ENCODE results near the gene LRMDA. TPM values are rescaled to one million over a fixed set of nuclear protein-coding genes. Genes with fewer than 3 reads are reported as not detected.

Gene LRMDA
- total RNA-seq, 4 donors from 2014 or later = 7.3 to 20.1 (median 8.4) TPM

DNA sequence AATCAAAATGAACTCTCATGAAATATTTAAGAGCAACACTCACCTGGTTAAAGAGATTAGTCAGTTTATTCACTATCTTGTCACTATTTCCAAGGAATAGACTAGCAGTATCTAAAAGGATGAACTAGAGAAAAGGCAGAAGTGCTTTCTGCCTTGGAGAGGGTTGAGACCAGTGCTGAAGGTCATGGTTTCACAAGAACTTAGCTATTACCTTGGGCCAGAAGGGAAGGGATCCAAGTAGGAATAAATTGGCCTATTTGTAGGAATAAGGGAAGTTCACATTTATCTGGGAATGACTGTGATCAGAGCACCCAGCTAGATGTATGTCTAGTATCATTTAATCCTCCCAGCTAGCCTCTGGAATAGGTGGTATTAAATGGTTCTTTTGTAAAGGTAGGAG is 347.2 kb downstream of the LRMDA start:
- H3K27me3 ChIP-seq = no peaks in the 10 kb centered on the region
- H3K27ac ChIP-seq = no peak overlapping the region
- H3K4me1 ChIP-seq = peaks cover 0 to 52% (median under 1%) of the 10 kb centered on the region in 3 donors
- H3K9me3 ChIP-seq = no peaks in the 10 kb centered on the region
- TF ChIP-seq, protein P1, sequence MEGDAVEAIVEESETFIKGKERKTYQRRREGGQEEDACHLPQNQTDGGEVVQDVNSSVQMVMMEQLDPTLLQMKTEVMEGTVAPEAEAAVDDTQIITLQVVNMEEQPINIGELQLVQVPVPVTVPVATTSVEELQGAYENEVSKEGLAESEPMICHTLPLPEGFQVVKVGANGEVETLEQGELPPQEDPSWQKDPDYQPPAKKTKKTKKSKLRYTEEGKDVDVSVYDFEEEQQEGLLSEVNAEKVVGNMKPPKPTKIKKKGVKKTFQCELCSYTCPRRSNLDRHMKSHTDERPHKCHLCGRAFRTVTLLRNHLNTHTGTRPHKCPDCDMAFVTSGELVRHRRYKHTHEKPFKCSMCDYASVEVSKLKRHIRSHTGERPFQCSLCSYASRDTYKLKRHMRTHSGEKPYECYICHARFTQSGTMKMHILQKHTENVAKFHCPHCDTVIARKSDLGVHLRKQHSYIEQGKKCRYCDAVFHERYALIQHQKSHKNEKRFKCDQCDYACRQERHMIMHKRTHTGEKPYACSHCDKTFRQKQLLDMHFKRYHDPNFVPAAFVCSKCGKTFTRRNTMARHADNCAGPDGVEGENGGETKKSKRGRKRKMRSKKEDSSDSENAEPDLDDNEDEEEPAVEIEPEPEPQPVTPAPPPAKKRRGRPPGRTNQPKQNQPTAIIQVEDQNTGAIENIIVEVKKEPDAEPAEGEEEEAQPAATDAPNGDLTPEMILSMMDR (IDR thresholded peaks at IDR 0.05) = no peak
- no peak for ATAC-seq
- H3K4me3 ChIP-seq = no peak overlapping the region
- no peaks in the 10 kb centered on the region for H3K36me3 ChIP-seq

DNA sequence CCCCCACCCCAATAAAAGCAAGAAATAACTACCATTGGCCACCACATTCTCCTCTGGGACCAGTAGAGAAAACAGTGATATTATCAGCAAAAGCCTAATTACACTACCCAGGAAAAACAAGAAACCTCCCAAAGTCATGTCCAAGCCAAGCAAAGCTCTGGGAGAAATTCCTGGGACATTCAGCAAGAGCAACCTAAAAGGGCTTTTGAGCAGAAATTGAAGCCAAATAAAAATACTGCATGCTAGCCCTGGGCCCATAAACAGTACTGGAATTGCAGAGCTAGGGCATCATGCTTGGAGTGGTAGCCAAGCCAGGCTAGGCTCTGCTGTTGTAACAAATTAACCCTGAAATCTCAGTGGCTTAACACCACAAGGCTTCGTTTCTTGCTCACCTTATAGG is 347.9 kb downstream of the LRMDA start:
- no peak for TF ChIP-seq POLR2A (IDR thresholded peaks at IDR 0.05)
- TF ChIP-seq POLR2AphosphoS5 (IDR thresholded peaks at IDR 0.05) = no peak
- TF ChIP-seq EP300 (IDR thresholded peaks at IDR 0.05) = no peak
- TF ChIP-seq, protein P1 (IDR thresholded peaks at IDR 0.05) = no peak
- ATAC-seq = no peak
- peaks cover 0 to 46% (median 0%) of the 10 kb centered on the region in 3 donors for H3K4me1 ChIP-seq
- no peak overlapping the region for H3K4me3 ChIP-seq
- H3K9me3 ChIP-seq = no peaks in the 10 kb centered on the region
- WGBS, 2 donors (ENCODE audit: low coverage in 1 of 2) = 83% methylated on average over 1 of the region's 1 CpG
- no peaks in the 10 kb centered on the region for H3K27me3 ChIP-seq
- H3K36me3 ChIP-seq = no peaks in the 10 kb centered on the region
- no peak overlapping the region for H3K27ac ChIP-seq

DNA sequence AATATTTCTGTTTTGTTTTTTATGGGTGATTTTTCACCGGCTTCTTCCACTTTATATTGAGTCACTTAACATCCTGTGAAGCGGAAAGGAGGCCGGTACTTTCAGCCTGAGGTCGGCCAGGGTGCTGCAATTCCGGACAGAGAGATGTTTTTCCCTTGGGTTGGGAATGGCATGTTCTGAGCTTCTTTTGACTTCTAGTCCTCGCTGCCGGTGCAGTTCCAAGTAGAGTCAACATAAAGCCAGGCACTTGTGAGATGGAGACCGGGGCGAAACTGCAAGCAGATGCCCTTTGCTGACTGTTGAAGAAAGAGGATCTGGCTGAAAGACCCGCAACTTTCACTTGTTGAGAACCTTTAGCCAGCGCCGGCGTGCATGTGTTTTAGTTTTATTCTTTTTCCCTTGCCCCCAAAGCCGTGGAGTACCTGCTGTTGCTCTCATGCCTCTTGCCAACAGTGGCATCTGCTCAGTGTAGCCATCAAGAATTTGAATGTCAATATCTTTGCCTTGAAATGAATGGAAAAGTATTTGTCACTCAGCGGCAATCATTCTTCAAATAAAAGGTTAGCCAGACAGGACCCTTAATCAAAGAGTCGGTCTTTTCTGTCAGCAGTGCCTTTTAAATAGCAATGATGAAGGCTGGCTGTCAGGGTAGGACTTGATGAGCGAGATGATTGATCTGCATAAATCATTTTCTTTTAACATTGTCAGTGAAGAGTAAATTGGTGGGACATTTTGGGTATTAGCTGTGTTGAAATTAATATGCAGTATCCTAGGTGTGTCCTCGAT is 351.2 kb downstream of the LRMDA start:
- WGBS, 2 donors (ENCODE audit: low coverage in 1 of 2) = 91 to 92% methylated on average over 11 to 17 of the region's 18 CpGs
- no peaks in the 10 kb centered on the region for H3K27me3 ChIP-seq
- H3K36me3 ChIP-seq = no peaks in the 10 kb centered on the region
- no peaks in the 10 kb centered on the region for H3K9me3 ChIP-seq
- TF ChIP-seq EP300 (IDR thresholded peaks at IDR 0.05) = no peak
- TF ChIP-seq POLR2A (IDR thresholded peaks at IDR 0.05) = no peak
- no peak for TF ChIP-seq POLR2AphosphoS5 (IDR thresholded peaks at IDR 0.05)
- TF ChIP-seq, protein P1 (IDR thresholded peaks at IDR 0.05) = no peak
- ATAC-seq = no peak
- no peak overlapping the region for H3K4me3 ChIP-seq
- H3K4me1 ChIP-seq = peaks cover 0 to 17% (median 0%) of the 10 kb centered on the region in 3 donors
- H3K27ac ChIP-seq = no peak overlapping the region

DNA sequence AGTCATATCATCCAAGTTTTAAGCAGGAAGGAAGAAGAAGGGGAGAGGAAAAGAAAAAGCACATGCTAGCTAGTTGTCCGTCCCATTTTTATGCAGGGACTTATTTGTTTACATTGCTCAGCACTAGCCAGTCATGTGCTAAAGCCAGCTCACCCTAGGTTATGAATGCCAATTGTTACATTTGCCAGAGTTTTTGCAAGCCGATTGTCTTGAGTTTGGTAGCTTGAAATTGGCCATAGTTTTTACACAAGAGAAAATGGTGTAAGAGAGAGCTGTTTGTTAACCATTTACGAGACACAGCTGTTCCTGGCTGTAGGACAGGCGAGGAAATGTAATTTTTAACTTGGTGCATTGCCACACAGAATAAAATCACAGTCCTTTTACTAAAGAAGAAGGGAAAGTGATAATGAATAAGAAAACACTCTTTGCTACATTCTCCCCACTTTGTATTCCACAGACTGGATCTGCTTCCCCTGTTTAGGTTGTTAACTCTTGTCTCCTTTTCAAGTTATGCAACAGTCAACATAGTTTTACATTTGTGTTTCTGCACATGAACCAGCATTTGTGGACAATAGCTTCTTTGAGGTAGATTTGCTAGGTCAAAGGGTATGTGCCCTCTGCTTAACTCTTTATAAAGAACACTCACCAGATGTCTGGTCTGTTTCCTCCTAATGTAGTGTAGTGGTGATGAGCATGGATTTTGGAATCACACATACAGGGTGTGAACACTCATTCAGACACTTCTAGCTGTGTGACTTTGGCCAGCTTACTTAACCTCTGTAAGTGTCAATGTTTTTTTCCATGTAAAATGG is 357.2 kb downstream of the LRMDA start:
- peak; percentile 82 for ATAC-seq
- TF ChIP-seq POLR2AphosphoS5 (IDR thresholded peaks at IDR 0.05) (peak; percentile 65), POLR2A (IDR thresholded peaks at IDR 0.05) (no peak)
- TF ChIP-seq, protein P1 (IDR thresholded peaks at IDR 0.05) = no peak
- 30 to 57% methylated on average over 3 of the region's 4 CpGs for WGBS, 2 donors (ENCODE audit: low coverage in 1 of 2)
- Histone ChIP-seq H3K9me3 (no peaks in the 10 kb centered on the region), H3K4me3 (no peak overlapping the region), H3K27ac (peak overlapping the region; percentile 1 to 65 (median 32)), H3K4me1 (peaks cover 4 to 28% (median 6%) of the 10 kb centered on the region in 3 donors), H3K36me3 (no peaks in the 10 kb centered on the region), H3K27me3 (no peaks in the 10 kb centered on the region)
